SK-N-SH (cell line): ENCODE measurements around the gene TERT. TPM values are rescaled to one million over a fixed set of nuclear protein-coding genes. Genes with fewer than 3 reads are reported as not detected.

Source experiments
- CTCF ChIA-PET: fragments of 300-600, 350-600 bp; formaldehyde crosslinking; extraction: SDS; loops from one replicate; lab custom pipeline; 2021; lab: Yijun Ruan, JAX
- POLR2A ChIA-PET: fragments of 350-600 bp; sonication (Branson Sonifier 250); formaldehyde crosslinking; extraction: SDS; loops from one replicate; lab custom pipeline; 2020; ENCODE audit warnings: antibody characterized with exemption, inconsistent platforms; lab: Yijun Ruan, JAX
- DNase-seq: peaks from one replicate; pipeline ENCODE4 v3.0.0; 2012
- H2AFZ ChIP-seq: fragments of 200-600 bp; sonication (generic); 2 replicates; pipeline ENCODE4 v1.8.1; 2016; ENCODE audit warnings: antibody characterized with exemption, mild to moderate bottlenecking, low read depth
- H3F3A ChIP-seq: fragments of 200-600 bp; sonication (generic); replicated peaks from 2 replicates; pipeline ENCODE3; 2016; ENCODE audit warnings: antibody characterized with exemption, mild to moderate bottlenecking; ENCODE audit not compliant: insufficient read depth
- H3K27ac ChIP-seq, 2 experiments: fragments of 200-500 bp in 1 of 2; fragments of 200-600 bp in 1 of 2; sonication (Bioruptor generic) in 1 of 2; sonication (generic), shearing (Covaris generic) in 1 of 2; 2 replicates each; pipeline versions ENCODE4 v1.5.1 to v1.6.1; 2014 to 2016; ENCODE audit warnings: low read depth in 2 of 2, inconsistent platforms in 1 of 2, low read length in 1 of 2, mild to moderate bottlenecking in 1 of 2, mixed read lengths in 1 of 2
- H3K27me3 ChIP-seq: fragments of 200-600 bp; sonication (generic), shearing (Covaris generic); 2 replicates; pipeline ENCODE4 v1.6.1; 2016; ENCODE audit warnings: mixed run types; ENCODE audit not compliant: insufficient read depth
- H3K36me3 ChIP-seq, 2 experiments: fragments of 200-500 bp in 1 of 2; fragments of 200-600 bp in 1 of 2; sonication (Bioruptor generic) in 1 of 2; sonication (generic) in 1 of 2; replicated peaks in 1 of 2; 2 replicates each; pipeline versions ENCODE3 to v1.5.1; 2014 to 2016; ENCODE audit warnings: low read length in 1 of 2, mild to moderate bottlenecking in 1 of 2; ENCODE audit not compliant: insufficient read depth in 2 of 2, control insufficient read depth in 1 of 2
- H3K4me1 ChIP-seq, 2 experiments: fragments of 200-500 bp in 1 of 2; fragments of 200-600 bp in 1 of 2; sonication (Bioruptor generic) in 1 of 2; sonication (generic), shearing (Covaris generic) in 1 of 2; 2 replicates each; pipeline versions ENCODE4 v1.5.1 to v1.6.1; 2014 to 2016; ENCODE audit warnings: low read depth in 1 of 2, low read length in 1 of 2, mixed run types in 1 of 2; ENCODE audit not compliant: insufficient read depth in 2 of 2, control insufficient read depth in 1 of 2
- H3K4me2 ChIP-seq: fragments of 200-600 bp; sonication (generic), shearing (Covaris generic); 2 replicates; pipeline ENCODE4 v1.6.1; 2017; ENCODE audit warnings: mixed run types
- H3K4me3 ChIP-seq, 2 experiments: fragments of 200-500 bp in 1 of 2; fragments of 200-600 bp in 1 of 2; sonication (Bioruptor generic) in 1 of 2; sonication (generic), shearing (Covaris generic) in 1 of 2; 2 replicates each; pipeline versions ENCODE4 v1.5.1 to v1.8.1; 2014 to 2016; ENCODE audit warnings: low read depth in 2 of 2, inconsistent platforms in 1 of 2, low read length in 1 of 2, mild to moderate bottlenecking in 1 of 2, mixed read lengths in 1 of 2, moderate library complexity in 1 of 2
- H3K79me2 ChIP-seq: fragments of 200-600 bp; sonication (generic); 2 replicates; pipeline ENCODE4 v1.8.1; 2017; ENCODE audit warnings: mild to moderate bottlenecking; ENCODE audit not compliant: insufficient read depth
- H3K9ac ChIP-seq: fragments of 200-600 bp; sonication (generic); 2 replicates; pipeline ENCODE4 v1.6.1; 2017; ENCODE audit warnings: mixed run types
- H3K9me2 ChIP-seq: fragments of 200-600 bp; sonication (generic); 2 replicates; pipeline ENCODE4 v1.6.1; 2017; ENCODE audit warnings: mixed run types
- H3K9me3 ChIP-seq: fragments of 200-600 bp; sonication (generic); 2 replicates; pipeline ENCODE4 v1.6.1; 2017; ENCODE audit warnings: mixed run types, mild to moderate bottlenecking, moderate library complexity
- H4K20me1 ChIP-seq: fragments of 200-600 bp; sonication (generic); 2 replicates; pipeline ENCODE4 v1.6.1; 2017; ENCODE audit warnings: mild to moderate bottlenecking, mixed run types; ENCODE audit not compliant: insufficient read depth
- ELF1 ChIP-seq: IDR thresholded peaks from 2 replicates; pipeline ENCODE4 v1.4.0; 2012
- GATA2 ChIP-seq: sonication (generic); formaldehyde crosslinking; IDR thresholded peaks from 2 replicates; pipeline ENCODE4 v1.5.0; 2020; ENCODE audit warnings: mild to moderate bottlenecking, missing genetic modification reagents
- JUND ChIP-seq: IDR thresholded peaks from 2 replicates; pipeline ENCODE4 v1.4.0; 2012
- POLR2AphosphoS5 ChIP-seq: IDR thresholded peaks from 2 replicates; pipeline ENCODE4 v1.6.1; 2012; ENCODE audit warnings: low read depth, low read length
- RAD21 ChIP-seq: IDR thresholded peaks from 2 replicates; pipeline ENCODE4 v1.6.1; 2012; ENCODE audit warnings: mild to moderate bottlenecking, low read length
- RCOR1 ChIP-seq: fragments of 150-350 bp; IDR thresholded peaks from 2 replicates; pipeline ENCODE4 v1.6.1; 2017; ENCODE audit warnings: antibody characterized with exemption, low read length
- SMC3 ChIP-seq: IDR thresholded peaks from 2 replicates; pipeline ENCODE4 v1.6.1; 2012; ENCODE audit warnings: low read depth, low read length, improper control_type of control experiment
- TAF1 ChIP-seq: IDR thresholded peaks from 2 replicates; pipeline ENCODE4 v1.6.1; 2012; ENCODE audit warnings: low read depth, mild to moderate bottlenecking, low read length, moderate library complexity, borderline replicate concordance
- WGBS: methylation state at CpG from one replicate; pipeline ENCODE4 v1.1.6; 2017; ENCODE audit warnings: low lambda C conversion rate; 5-methylcytosine and 5-hydroxymethylcytosine counted together
- polyA plus RNA-seq, 3 experiments: library from polyadenylated mRNA; depleted of rRNA; stranded (reverse); fragments of >200 nt; gene quantifications; 2 replicates each; pipeline ENCODE4 v1.2.3, GENCODE V29; 2012
- TF ChIP-seq, protein P1 (sequence below): IDR thresholded peaks from 2 replicates; pipeline ENCODE4 v1.6.1; 2012; ENCODE audit warnings: mild to moderate bottlenecking, low read depth, low read length, moderate library complexity
- TF ChIP-seq, protein P2 (sequence below): IDR thresholded peaks from 2 replicates; pipeline ENCODE4 v1.4.0; 2012; ENCODE audit warnings: low read depth, borderline replicate concordance
- TF ChIP-seq, protein P3 (sequence below): fragments of 200-600 bp; sonication (generic); IDR thresholded peaks from 2 replicates; pipeline ENCODE4 v1.6.1; 2017; ENCODE audit warnings: antibody characterized with exemption, mild to moderate bottlenecking, moderate library complexity
- TF ChIP-seq, protein P4 (sequence below): IDR thresholded peaks from 2 replicates; pipeline ENCODE4 v1.4.0; 2012; ENCODE audit warnings: low read depth

Gene TERT
- polyA plus RNA-seq, 1 of the 3 experiments (the other 2 are of a cell fraction), result 2.4 TPM

DNA sequence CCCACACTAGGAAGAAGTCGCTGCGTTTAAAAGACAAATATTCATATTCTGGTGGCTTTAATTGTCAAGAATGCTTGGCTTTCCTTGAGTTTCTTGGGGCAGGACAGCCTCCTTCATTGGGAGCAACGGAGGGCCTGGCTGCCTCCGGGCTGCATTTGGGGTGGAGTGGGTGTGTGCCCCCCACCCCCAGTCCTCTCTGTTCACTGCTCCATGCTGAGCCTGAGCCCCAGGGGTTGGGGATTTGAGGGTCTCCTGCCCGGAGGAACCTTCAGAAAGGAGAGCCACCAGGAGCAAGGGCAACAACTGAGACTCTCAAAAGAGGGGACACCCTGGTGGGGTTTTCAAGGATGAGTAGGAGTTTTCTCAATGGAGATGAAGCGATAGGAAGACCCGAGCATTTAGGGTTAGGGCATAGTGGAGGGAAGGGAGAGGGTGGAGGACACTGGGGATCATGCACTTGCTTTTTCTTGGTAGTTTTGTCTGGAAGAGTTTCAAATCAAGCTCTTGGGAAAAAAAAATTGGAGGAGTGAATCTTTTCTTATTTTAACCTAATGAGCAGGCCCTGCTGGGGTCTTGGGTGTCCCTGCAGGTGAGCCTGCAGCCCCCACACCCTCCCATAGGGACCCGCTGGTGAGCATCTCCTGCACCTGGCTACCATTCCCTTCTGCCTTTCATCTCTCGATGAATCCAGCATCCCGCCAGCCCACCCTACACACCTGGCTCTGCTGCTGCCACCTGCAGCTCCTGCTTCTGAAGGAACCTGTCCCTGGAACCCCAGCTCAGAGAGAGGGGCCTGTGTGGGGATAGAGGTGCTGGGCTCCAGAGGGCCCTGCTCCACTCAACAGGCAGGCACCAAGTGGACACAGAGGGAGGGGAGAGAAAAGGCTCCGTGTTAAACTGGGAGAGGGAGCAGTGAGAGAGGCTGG, 89.3 kb downstream of the TERT start (continued):
- TF ChIP-seq, protein P1, sequence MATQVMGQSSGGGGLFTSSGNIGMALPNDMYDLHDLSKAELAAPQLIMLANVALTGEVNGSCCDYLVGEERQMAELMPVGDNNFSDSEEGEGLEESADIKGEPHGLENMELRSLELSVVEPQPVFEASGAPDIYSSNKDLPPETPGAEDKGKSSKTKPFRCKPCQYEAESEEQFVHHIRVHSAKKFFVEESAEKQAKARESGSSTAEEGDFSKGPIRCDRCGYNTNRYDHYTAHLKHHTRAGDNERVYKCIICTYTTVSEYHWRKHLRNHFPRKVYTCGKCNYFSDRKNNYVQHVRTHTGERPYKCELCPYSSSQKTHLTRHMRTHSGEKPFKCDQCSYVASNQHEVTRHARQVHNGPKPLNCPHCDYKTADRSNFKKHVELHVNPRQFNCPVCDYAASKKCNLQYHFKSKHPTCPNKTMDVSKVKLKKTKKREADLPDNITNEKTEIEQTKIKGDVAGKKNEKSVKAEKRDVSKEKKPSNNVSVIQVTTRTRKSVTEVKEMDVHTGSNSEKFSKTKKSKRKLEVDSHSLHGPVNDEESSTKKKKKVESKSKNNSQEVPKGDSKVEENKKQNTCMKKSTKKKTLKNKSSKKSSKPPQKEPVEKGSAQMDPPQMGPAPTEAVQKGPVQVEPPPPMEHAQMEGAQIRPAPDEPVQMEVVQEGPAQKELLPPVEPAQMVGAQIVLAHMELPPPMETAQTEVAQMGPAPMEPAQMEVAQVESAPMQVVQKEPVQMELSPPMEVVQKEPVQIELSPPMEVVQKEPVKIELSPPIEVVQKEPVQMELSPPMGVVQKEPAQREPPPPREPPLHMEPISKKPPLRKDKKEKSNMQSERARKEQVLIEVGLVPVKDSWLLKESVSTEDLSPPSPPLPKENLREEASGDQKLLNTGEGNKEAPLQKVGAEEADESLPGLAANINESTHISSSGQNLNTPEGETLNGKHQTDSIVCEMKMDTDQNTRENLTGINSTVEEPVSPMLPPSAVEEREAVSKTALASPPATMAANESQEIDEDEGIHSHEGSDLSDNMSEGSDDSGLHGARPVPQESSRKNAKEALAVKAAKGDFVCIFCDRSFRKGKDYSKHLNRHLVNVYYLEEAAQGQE, result no peak
- no peak for TF ChIP-seq GATA2 (CRISPR knock-in tag)
- no peak for TF ChIP-seq ELF1
- TF ChIP-seq, protein P2, sequence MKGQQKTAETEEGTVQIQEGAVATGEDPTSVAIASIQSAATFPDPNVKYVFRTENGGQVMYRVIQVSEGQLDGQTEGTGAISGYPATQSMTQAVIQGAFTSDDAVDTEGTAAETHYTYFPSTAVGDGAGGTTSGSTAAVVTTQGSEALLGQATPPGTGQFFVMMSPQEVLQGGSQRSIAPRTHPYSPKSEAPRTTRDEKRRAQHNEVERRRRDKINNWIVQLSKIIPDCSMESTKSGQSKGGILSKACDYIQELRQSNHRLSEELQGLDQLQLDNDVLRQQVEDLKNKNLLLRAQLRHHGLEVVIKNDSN, result no peak
- TF ChIP-seq, protein P3, sequence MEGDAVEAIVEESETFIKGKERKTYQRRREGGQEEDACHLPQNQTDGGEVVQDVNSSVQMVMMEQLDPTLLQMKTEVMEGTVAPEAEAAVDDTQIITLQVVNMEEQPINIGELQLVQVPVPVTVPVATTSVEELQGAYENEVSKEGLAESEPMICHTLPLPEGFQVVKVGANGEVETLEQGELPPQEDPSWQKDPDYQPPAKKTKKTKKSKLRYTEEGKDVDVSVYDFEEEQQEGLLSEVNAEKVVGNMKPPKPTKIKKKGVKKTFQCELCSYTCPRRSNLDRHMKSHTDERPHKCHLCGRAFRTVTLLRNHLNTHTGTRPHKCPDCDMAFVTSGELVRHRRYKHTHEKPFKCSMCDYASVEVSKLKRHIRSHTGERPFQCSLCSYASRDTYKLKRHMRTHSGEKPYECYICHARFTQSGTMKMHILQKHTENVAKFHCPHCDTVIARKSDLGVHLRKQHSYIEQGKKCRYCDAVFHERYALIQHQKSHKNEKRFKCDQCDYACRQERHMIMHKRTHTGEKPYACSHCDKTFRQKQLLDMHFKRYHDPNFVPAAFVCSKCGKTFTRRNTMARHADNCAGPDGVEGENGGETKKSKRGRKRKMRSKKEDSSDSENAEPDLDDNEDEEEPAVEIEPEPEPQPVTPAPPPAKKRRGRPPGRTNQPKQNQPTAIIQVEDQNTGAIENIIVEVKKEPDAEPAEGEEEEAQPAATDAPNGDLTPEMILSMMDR, result no peak
- no peak for TF ChIP-seq RCOR1
- no peak for TF ChIP-seq POLR2AphosphoS5
- TF ChIP-seq TAF1, result no peak
- TF ChIP-seq JUND, result no peak

DNA sequence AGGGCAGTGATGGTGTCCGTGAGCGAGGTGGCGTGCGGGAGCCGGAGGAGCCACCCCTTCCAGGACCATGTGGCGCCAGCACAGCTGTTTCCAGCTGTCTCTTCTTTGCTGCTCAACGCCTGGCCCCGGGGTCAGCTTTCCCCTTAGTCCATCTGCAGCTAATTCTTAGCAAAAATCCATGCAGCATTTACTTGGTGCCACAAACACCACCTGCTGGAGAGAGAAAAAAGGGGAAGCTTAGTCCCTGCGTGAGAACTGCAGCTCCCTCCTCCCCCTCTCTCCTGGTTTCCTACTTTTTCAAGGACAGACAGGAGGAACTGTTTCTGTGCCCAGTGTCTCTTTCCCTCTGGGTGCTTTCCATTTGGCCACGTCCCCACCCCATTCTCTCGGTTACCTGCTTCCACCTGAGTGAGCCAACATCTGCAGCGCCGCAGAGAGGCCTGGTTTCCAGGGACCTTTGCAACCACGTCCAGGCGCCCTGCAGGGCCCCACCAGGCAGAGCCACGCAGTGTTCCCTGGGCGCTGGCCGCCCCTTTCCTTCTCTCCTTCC, 90.1 kb downstream of the TERT start:
- 16% methylated on average over 18 of the region's 18 CpGs for WGBS
- H3K27ac ChIP-seq, result no peak overlapping the region

More for the DNA sequence above, 90.1 kb downstream of the TERT start:
- H3F3A ChIP-seq, result no peaks in the 10 kb centered on the region
- H4K20me1 ChIP-seq, result no peaks in the 10 kb centered on the region
- peaks cover 59% of the 10 kb centered on the region for H3K27me3 ChIP-seq
- CTCF ChIA-PET, result interaction anchor here (0.6 to 4.6 kb wide), 11 partner anchors 11 to 450 kb away, joined by 3 to 23 read pairs (median 4); no protein-coding TSS in a partner anchor
- no peak overlapping the region for H3K9ac ChIP-seq
- POLR2A ChIA-PET, result no interaction called here
- TF ChIP-seq, protein P3, result peak; percentile 21
- TF ChIP-seq SMC3 (0 out of 2 replicates have a peak, but pooled peaks have one; percentile 20), RAD21 (peak; percentile 41)
- TF ChIP-seq, protein P4, sequence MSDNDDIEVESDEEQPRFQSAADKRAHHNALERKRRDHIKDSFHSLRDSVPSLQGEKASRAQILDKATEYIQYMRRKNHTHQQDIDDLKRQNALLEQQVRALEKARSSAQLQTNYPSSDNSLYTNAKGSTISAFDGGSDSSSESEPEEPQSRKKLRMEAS, result no peak
- DNase-seq, result peak; percentile 76
- H3K4me1 ChIP-seq, result no peaks in the 10 kb centered on the region
- no peak overlapping the region for H2AFZ ChIP-seq
- no peaks in the 10 kb centered on the region for H3K9me2 ChIP-seq
- H3K36me3 ChIP-seq, result no peaks in the 10 kb centered on the region
- no peak overlapping the region for H3K4me2 ChIP-seq
- H3K4me3 ChIP-seq, result no peak overlapping the region
- H3K79me2 ChIP-seq, result no peaks in the 10 kb centered on the region
- no peaks in the 10 kb centered on the region for H3K9me3 ChIP-seq
